WERI-Rb-1 (cell line): ENCODE data around the gene NSMCE3.

ENCODE experiments used
- DNase-seq: peaks from one replicate; pipeline ENCODE4 v3.0.0-alpha.2; 2020
- H3K27ac ChIP-seq: fragments of 250-450 bp; sonication (Bioruptor Pico); 2 replicates; pipeline ENCODE4 v1.5.1; 2020; ENCODE audit warnings: mild to moderate bottlenecking, moderate library complexity
- H3K27me3 ChIP-seq: fragments of 250-450 bp; sonication (Bioruptor Pico); 2 replicates; pipeline ENCODE4 v1.5.1; 2021; ENCODE audit warnings: mild to moderate bottlenecking, low read depth, moderate library complexity; ENCODE audit not compliant: insufficient read depth, severe bottlenecking
- H3K36me3 ChIP-seq: fragments of 250-450 bp; sonication (Bioruptor Pico); 2 replicates; pipeline ENCODE4 v1.5.1; 2020; ENCODE audit warnings: mild to moderate bottlenecking, moderate library complexity
- H3K4me3 ChIP-seq: 2 replicates; pipeline ENCODE4 v1.5.1; 2011; ENCODE audit warnings: low read depth, mild to moderate bottlenecking, control low read depth, low read length
- H3K9me3 ChIP-seq: fragments of 250-450 bp; sonication (Bioruptor Pico); 2 replicates; pipeline ENCODE4 v1.5.1; 2021; ENCODE audit warnings: mild to moderate bottlenecking, moderate library complexity; ENCODE audit not compliant: severe bottlenecking
- CTCF ChIP-seq: IDR thresholded peaks from 2 replicates; pipeline ENCODE4 v1.5.1; 2011; ENCODE audit warnings: low read depth, mild to moderate bottlenecking, control low read depth, inconsistent platforms, low read length

Gene NSMCE3

GRCh38 chr15:29259233-29259632 lies 10.4 kb downstream of the NSMCE3 start:
- H3K27ac ChIP-seq = no peak overlapping the region
- no peak for DNase-seq
- TF ChIP-seq CTCF = no peak
- H3K36me3 ChIP-seq = no peaks in the 10 kb centered on the region
- no peak overlapping the region for H3K4me3 ChIP-seq
- H3K27me3 ChIP-seq = peaks cover 64% of the 10 kb centered on the region
- H3K9me3 ChIP-seq = no peaks in the 10 kb centered on the region

- H3K36me3 ChIP-seq = no peaks in the 10 kb centered on the region
- no peak for DNase-seq
- H3K4me3 ChIP-seq = no peak overlapping the region
- H3K27ac ChIP-seq = no peak overlapping the region
- peaks cover 3% of the 10 kb centered on the region for H3K9me3 ChIP-seq
- no peak for TF ChIP-seq CTCF
- peaks cover 54% of the 10 kb centered on the region for H3K27me3 ChIP-seq
Measured at GRCh38 chr15:29252234-29252633, 17.4 kb downstream of the NSMCE3 start.

GRCh38 chr15:29244544-29244943 lies 25.1 kb downstream of the NSMCE3 start:
- H3K27ac ChIP-seq = no peak overlapping the region
- peaks cover 73% of the 10 kb centered on the region for H3K27me3 ChIP-seq
- no peak for DNase-seq
- H3K36me3 ChIP-seq = no peaks in the 10 kb centered on the region
- TF ChIP-seq CTCF = no peak
- H3K4me3 ChIP-seq = no peak overlapping the region
- H3K9me3 ChIP-seq = peaks cover 3% of the 10 kb centered on the region

GRCh38 chr15:29244123-29244522 lies 25.5 kb downstream of the NSMCE3 start:
- Histone ChIP-seq H3K4me3 (no peak overlapping the region), H3K27ac (no peak overlapping the region), H3K27me3 (peaks cover 77% of the 10 kb centered on the region), H3K36me3 (no peaks in the 10 kb centered on the region), H3K9me3 (peaks cover 3% of the 10 kb centered on the region)
- no peak for DNase-seq
- no peak for TF ChIP-seq CTCF

GRCh38 chr15:29242456-29243242 lies 27.0 kb downstream of the NSMCE3 start:
- no peak for DNase-seq
- no peaks in the 10 kb centered on the region for H3K36me3 ChIP-seq
- H3K9me3 ChIP-seq = no peaks in the 10 kb centered on the region
- no peak for TF ChIP-seq CTCF
- H3K27me3 ChIP-seq = peaks cover 89% of the 10 kb centered on the region
- H3K4me3 ChIP-seq = no peak overlapping the region
- no peak overlapping the region for H3K27ac ChIP-seq

- H3K9me3 ChIP-seq = no peaks in the 10 kb centered on the region
- H3K27me3 ChIP-seq = peaks cover 91% of the 10 kb centered on the region
- TF ChIP-seq CTCF = no peak
- no peak overlapping the region for H3K4me3 ChIP-seq
- DNase-seq = no peak
- H3K36me3 ChIP-seq = no peaks in the 10 kb centered on the region
- no peak overlapping the region for H3K27ac ChIP-seq
Measured at GRCh38 chr15:29241207-29241606, 28.4 kb downstream of the NSMCE3 start.
